GM10248 (cell line): ENCODE measurements around the gene ELP5.

Experiments used
- CTCF ChIA-PET: fragments of 300-600 bp; sonication (Branson Sonifier 250); formaldehyde crosslinking; extraction: SDS; loops from one replicate; lab custom pipeline; 2021; ENCODE audit warnings: antibody characterized with exemption; lab: Yijun Ruan, JAX
- POLR2A ChIA-PET: fragments of 350-650 bp; sonication (Branson Sonifier 250); formaldehyde crosslinking; extraction: SDS; loops from one replicate; lab custom pipeline; 2020; ENCODE audit warnings: antibody characterized with exemption; lab: Yijun Ruan, JAX
- DNase-seq: peaks from one replicate; pipeline ENCODE4 v3.0.0; 2012; ENCODE audit errors: extremely low spot score
- TF ChIP-seq, protein P1 (sequence below): IDR thresholded peaks from 2 replicates; pipeline ENCODE4 v1.5.1; 2012; ENCODE audit warnings: mild to moderate bottlenecking, low read depth; ENCODE audit errors: extremely low read depth, missing control alignments, control extremely low read depth

Gene ELP5

DNA sequence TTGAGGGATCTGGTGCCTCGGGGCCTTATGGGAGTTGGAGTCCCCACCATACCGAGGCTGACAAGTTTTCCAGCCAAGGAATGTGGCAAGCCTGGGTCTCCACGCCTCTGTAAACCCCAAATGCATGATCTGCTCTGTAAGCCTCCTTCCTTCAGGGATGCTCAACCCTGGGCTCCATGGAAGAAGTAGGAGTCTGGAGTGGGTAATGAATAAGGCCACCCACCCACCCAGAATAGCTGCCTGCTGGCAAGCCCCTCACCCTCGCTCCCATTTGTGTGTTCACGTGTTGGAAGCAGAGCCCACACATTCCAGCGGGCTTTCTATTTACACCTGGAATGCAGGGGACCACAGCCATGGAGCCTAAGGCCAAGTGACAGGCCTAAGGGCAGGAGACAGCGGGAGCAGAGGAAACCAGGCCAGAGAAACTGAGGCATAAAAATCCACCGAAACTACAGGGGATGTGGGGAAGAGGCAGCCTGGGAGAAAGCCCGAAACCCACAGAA lies 36.8 kb upstream of the ELP5 start:
- POLR2A ChIA-PET: interaction anchor here (0.6 to 1.6 kb wide), 3 partner anchors 169 to 1224 kb away, joined by 3 to 5 read pairs (median 3); no protein-coding TSS in a partner anchor
- TF ChIP-seq, protein P1, sequence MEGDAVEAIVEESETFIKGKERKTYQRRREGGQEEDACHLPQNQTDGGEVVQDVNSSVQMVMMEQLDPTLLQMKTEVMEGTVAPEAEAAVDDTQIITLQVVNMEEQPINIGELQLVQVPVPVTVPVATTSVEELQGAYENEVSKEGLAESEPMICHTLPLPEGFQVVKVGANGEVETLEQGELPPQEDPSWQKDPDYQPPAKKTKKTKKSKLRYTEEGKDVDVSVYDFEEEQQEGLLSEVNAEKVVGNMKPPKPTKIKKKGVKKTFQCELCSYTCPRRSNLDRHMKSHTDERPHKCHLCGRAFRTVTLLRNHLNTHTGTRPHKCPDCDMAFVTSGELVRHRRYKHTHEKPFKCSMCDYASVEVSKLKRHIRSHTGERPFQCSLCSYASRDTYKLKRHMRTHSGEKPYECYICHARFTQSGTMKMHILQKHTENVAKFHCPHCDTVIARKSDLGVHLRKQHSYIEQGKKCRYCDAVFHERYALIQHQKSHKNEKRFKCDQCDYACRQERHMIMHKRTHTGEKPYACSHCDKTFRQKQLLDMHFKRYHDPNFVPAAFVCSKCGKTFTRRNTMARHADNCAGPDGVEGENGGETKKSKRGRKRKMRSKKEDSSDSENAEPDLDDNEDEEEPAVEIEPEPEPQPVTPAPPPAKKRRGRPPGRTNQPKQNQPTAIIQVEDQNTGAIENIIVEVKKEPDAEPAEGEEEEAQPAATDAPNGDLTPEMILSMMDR: no peak
- CTCF ChIA-PET: interaction anchor here (1.0 kb wide), 1 partner anchor 82 kb away, joined by 3 read pairs; no protein-coding TSS in a partner anchor

GRCh38 chr17:7215652-7216180 lies 36.3 kb upstream of the ELP5 start:
- no peak for DNase-seq
- POLR2A ChIA-PET: interaction anchor here (0.6 kb wide), 1 partner anchor 1224 kb away, joined by 5 read pairs; no protein-coding TSS in a partner anchor
- CTCF ChIA-PET: no interaction called here
- TF ChIP-seq, protein P1: no peak

More for the DNA sequence above, 36.8 kb upstream of the ELP5 start:
- DNase-seq: no peak

GRCh38 chr17:7216242-7217112 lies 35.5 kb upstream of the ELP5 start:
- POLR2A ChIA-PET: no interaction called here
- no peak for DNase-seq
- CTCF ChIA-PET: no interaction called here
- TF ChIP-seq, protein P1: no peak

- TF ChIP-seq, protein P1: no peak
- ChIA-PET POLR2A (no interaction called here), CTCF (interaction anchor here (1.2 kb wide), 1 partner anchor 79 kb away, joined by 6 read pairs; no protein-coding TSS in a partner anchor)
- no peak for DNase-seq
These were observed 34.7 kb upstream of the ELP5 start for GRCh38 chr17:7217113-7217987.

- TF ChIP-seq, protein P1: no peak
- no peak for DNase-seq
- ChIA-PET POLR2A (no interaction called here), CTCF (interaction anchor here (1.2 kb wide), 1 partner anchor 78 kb away, joined by 6 read pairs; no protein-coding TSS in a partner anchor)
These were observed 33.8 kb upstream of the ELP5 start for GRCh38 chr17:7218166-7218565.

GRCh38 chr17:7218758-7219157 lies 33.3 kb upstream of the ELP5 start:
- CTCF ChIA-PET: interaction anchor here (1.1 to 1.2 kb wide), 2 partner anchors 19 to 78 kb away, joined by 3 to 6 read pairs; no protein-coding TSS in a partner anchor
- POLR2A ChIA-PET: interaction anchor here (0.6 to 1.7 kb wide), 2 partner anchors 18 to 1993 kb away, joined by 5 to 6 read pairs; no protein-coding TSS in a partner anchor
- DNase-seq: no peak
- TF ChIP-seq, protein P1: no peak
